Adrenal gland (tissue), 5 donors: ENCODE results near the gene FKBP10.

Source experiments
- POLR2A ChIP-seq, 2 donors: fragments of 450-650 bp; IDR thresholded peaks; one replicate each; pipeline ENCODE4 v1.6.1; 2017; ENCODE audit warnings: antibody characterized with exemption in 2 of 2, mild to moderate bottlenecking in 2 of 2, moderate library complexity in 1 of 2
- TF ChIP-seq, protein P1 (sequence below), 6 experiments: fragments of 450-650 bp in 4 of 6; fragments of 200-600 bp in 2 of 6; sonication (generic) in 1 of 6; IDR thresholded peaks; 1 replicate in 5 of 6; 2 replicates in 1 of 6; pipeline versions ENCODE4 v1.5.1 to v1.8.0; 2016 to 2021; ENCODE audit warnings: antibody characterized with exemption in 6 of 6, mild to moderate bottlenecking in 2 of 6, moderate library complexity in 1 of 6
- donor health status: DM: no; HTN: no; CAD: no.

DNA sequence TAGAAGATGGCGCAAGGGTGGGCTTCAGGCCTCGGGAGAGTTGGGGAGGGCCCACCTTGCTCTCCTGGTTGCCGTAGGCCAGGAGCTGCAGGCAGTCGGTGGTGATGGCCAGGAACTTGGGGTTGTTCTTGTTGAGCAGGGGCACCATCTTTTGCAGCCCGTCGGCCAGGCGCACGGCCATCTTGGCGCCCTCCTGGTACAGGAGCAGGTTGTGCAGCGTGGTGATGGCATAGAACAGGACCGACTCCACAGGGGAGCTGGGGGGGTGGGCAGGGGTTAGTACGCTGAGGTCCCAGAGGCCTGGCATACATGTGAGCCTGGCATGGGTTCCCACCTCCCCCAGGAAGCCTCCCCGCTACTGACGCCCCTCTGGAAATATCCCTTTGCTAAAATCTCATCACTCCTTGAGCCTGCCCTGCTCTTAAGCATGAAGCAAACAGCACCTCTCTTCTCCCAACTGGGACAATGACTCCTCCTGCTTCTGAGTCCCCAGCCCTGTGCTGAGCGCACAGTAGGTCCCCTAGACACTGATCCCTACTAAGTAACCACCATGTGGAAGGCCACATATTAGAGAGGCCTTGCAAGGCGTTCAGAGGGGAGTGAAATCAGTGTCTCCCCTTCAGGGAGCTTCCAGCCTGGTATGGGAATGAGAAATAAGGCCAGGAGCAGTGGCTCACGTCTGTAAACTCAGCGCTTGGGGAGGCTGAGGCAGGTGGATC is 45.3 kb upstream of the FKBP10 start:
- TF ChIP-seq POLR2A (IDR thresholded peaks at IDR 0.05) = no peak
- TF ChIP-seq, protein P1, sequence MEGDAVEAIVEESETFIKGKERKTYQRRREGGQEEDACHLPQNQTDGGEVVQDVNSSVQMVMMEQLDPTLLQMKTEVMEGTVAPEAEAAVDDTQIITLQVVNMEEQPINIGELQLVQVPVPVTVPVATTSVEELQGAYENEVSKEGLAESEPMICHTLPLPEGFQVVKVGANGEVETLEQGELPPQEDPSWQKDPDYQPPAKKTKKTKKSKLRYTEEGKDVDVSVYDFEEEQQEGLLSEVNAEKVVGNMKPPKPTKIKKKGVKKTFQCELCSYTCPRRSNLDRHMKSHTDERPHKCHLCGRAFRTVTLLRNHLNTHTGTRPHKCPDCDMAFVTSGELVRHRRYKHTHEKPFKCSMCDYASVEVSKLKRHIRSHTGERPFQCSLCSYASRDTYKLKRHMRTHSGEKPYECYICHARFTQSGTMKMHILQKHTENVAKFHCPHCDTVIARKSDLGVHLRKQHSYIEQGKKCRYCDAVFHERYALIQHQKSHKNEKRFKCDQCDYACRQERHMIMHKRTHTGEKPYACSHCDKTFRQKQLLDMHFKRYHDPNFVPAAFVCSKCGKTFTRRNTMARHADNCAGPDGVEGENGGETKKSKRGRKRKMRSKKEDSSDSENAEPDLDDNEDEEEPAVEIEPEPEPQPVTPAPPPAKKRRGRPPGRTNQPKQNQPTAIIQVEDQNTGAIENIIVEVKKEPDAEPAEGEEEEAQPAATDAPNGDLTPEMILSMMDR (IDR thresholded peaks at IDR 0.05) = no peak
